MCF 10A (cell line): ENCODE data around the gene BAZ2B. TPM values are rescaled to one million over a fixed set of nuclear protein-coding genes. Genes with fewer than 3 reads are reported as not detected.

Experiments
- BruUV-seq: library from RNA; stranded (reverse); fragments of 400-500 nt; replicated peaks from 2 replicates; lab custom pipeline; 2021; lab: Mats Ljungman, UMichigan
- CTCF ChIA-PET: fragments of 300-600 bp; sonication (Branson Sonifier 250); formaldehyde crosslinking; extraction: SDS; loops from one replicate; lab custom pipeline; 2021; ENCODE audit warnings: antibody characterized with exemption, inconsistent platforms; lab: Yijun Ruan, JAX
- POLR2A ChIA-PET: fragments of 300-600, 350-650 bp; sonication (Branson Sonifier 250); formaldehyde crosslinking; extraction: SDS; loops from one replicate; lab custom pipeline; 2020; ENCODE audit warnings: antibody characterized with exemption, inconsistent platforms; lab: Yijun Ruan, JAX
- DNase-seq: peaks from one replicate; pipeline ENCODE4 v3.0.0-alpha.2; 2018; ENCODE audit not compliant: unreplicated experiment
- H3K27ac Mint-ChIP-seq: one replicate; pipeline ENCODE4 v1.8.0; 2022; ENCODE audit warnings: mild to moderate bottlenecking, low read depth, mixed read lengths; ENCODE audit not compliant: unreplicated experiment
- H3K27me3 Mint-ChIP-seq: one replicate; pipeline ENCODE4 v1.8.0; 2022; ENCODE audit warnings: mixed read lengths; ENCODE audit not compliant: insufficient read depth, unreplicated experiment
- H3K36me3 Mint-ChIP-seq: one replicate; pipeline ENCODE4 v1.8.0; 2022; ENCODE audit warnings: mild to moderate bottlenecking, moderate library complexity, mixed read lengths; ENCODE audit not compliant: insufficient read depth, unreplicated experiment
- H3K4me1 Mint-ChIP-seq: one replicate; pipeline ENCODE4 v1.8.0; 2022; ENCODE audit warnings: mixed read lengths; ENCODE audit not compliant: insufficient read depth, unreplicated experiment
- H3K4me3 Mint-ChIP-seq: one replicate; pipeline ENCODE4 v1.8.0; 2022; ENCODE audit warnings: mild to moderate bottlenecking, moderate library complexity, mixed read lengths; ENCODE audit not compliant: unreplicated experiment
- H3K9me3 Mint-ChIP-seq: one replicate; pipeline ENCODE4 v1.8.0; 2022; ENCODE audit warnings: mixed read lengths; ENCODE audit not compliant: unreplicated experiment
- intact Hi-C: fragments of 100-400 bp; cut with micrococcal nuclease; formaldehyde crosslinking; loops from 2 replicates; pipeline ENCODE4 v1.14.1; 2022
- total RNA-seq: library from RNA; stranded (reverse); gene quantifications from 2 replicates; pipeline ENCODE4 v1.2.3, GENCODE V29; 2022
- TF ChIP-seq, protein P1 (sequence below): fragments of 200-600 bp; IDR thresholded peaks from one replicate; pipeline ENCODE4 v1.8.0; 2022; ENCODE audit warnings: antibody characterized with exemption, mild to moderate bottlenecking; ENCODE audit not compliant: unreplicated experiment

The BAZ2B gene
- total RNA-seq, 1 experiment from 2014 or later = 51.8 TPM

DNA sequence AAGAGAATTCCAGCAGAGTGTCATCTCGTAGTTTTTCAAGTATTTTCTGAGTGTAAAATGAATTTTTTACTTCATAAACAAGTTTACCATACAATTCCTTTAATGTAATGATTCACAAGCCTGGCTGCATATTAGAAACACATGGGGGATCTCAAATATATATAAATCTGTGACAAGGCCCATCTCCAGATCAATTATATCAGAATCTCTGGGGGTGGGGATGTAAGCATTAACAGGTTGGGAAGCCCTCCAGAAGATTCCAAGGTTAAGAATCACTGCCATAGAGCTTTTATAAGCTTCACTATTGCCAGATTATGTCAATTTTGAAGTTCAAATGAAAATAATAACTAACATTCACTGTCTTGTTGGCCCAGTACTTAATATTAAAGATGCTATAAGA lies 111.2 kb downstream of the BAZ2B start:
- Mint-ChIP-seq H3K4me1 (peaks cover 17% of the 10 kb centered on the region), H3K9me3 (no peaks in the 10 kb centered on the region), H3K4me3 (no peak overlapping the region), H3K36me3 (no peaks in the 10 kb centered on the region), H3K27ac (no peak overlapping the region), H3K27me3 (no peaks in the 10 kb centered on the region)
- BruUV-seq = no TSS peak
- intact Hi-C loops = no loop called here
- ChIA-PET CTCF (interaction anchor here (0.5 to 1.1 kb wide), 4 partner anchors 44 to 619 kb away, joined by 3 to 7 read pairs (median 3); no protein-coding TSS in a partner anchor), POLR2A (interaction anchor here (0.6 to 3.8 kb wide), 7 partner anchors 7 to 1994 kb away, joined by 3 to 34 read pairs (median 4); partner anchors contain the start of gene BAZ2B)
- TF ChIP-seq, protein P1, sequence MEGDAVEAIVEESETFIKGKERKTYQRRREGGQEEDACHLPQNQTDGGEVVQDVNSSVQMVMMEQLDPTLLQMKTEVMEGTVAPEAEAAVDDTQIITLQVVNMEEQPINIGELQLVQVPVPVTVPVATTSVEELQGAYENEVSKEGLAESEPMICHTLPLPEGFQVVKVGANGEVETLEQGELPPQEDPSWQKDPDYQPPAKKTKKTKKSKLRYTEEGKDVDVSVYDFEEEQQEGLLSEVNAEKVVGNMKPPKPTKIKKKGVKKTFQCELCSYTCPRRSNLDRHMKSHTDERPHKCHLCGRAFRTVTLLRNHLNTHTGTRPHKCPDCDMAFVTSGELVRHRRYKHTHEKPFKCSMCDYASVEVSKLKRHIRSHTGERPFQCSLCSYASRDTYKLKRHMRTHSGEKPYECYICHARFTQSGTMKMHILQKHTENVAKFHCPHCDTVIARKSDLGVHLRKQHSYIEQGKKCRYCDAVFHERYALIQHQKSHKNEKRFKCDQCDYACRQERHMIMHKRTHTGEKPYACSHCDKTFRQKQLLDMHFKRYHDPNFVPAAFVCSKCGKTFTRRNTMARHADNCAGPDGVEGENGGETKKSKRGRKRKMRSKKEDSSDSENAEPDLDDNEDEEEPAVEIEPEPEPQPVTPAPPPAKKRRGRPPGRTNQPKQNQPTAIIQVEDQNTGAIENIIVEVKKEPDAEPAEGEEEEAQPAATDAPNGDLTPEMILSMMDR = no peak
- DNase-seq = no peak

DNA sequence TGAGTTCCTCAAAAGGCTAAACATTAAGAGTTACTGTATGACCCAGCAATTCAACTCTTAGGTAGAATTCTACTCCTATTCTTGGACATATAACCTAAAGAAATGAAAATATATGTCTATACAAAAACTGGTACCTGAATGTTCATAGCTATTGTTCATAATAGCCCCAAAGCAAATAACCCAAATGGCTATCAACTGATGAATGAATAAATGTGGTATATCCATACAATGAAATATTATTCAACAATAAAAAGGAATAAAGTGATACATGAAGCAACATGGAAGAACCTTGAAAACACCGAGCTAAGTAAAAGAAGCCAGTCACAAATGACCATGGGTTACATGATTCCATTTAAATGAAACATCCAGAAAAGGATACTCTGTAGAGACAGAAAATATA lies 114.6 kb downstream of the BAZ2B start:
- ChIA-PET CTCF (interaction anchor here (0.8 to 0.9 kb wide), 2 partner anchors 9 to 74 kb away, joined by 3 read pairs; no protein-coding TSS in a partner anchor), POLR2A (interaction anchor here (1.4 kb wide), 1 partner anchor 14 kb away, joined by 3 read pairs; no protein-coding TSS in a partner anchor)
- Mint-ChIP-seq H3K27me3 (no peaks in the 10 kb centered on the region), H3K36me3 (no peaks in the 10 kb centered on the region), H3K9me3 (no peaks in the 10 kb centered on the region), H3K27ac (no peak overlapping the region), H3K4me3 (no peak overlapping the region), H3K4me1 (peaks cover 17% of the 10 kb centered on the region)
- no peak for DNase-seq
- intact Hi-C loops = no loop called here
- no TSS peak for BruUV-seq
- TF ChIP-seq, protein P1 = no peak

DNA sequence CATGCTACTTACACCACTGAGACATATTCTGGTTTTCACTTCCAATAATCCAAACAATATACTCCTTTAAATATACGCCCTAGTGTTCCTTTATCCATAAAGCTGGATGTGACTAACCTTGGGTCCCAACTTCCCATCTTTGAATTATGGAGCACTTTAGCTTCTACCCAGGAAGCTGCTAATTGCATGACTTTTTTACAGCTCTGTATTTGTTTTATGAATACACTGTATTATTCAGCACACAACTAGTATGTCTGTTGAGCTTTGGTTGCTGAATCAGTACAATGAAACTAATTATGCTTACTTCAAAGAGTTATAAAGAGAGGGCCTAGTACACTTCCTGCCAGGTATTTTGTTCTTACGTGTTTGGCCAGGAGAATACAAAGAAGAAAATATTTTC lies 118.5 kb downstream of the BAZ2B start:
- peaks cover 5% of the 10 kb centered on the region for H3K36me3 Mint-ChIP-seq
- CTCF ChIA-PET = no interaction called here
- no peak overlapping the region for H3K4me3 Mint-ChIP-seq
- intact Hi-C loops = no loop called here
- DNase-seq = no peak
- H3K9me3 Mint-ChIP-seq = no peaks in the 10 kb centered on the region
- no peaks in the 10 kb centered on the region for H3K27me3 Mint-ChIP-seq
- peaks cover 9% of the 10 kb centered on the region for H3K4me1 Mint-ChIP-seq
- peak overlapping the region; percentile 32 for H3K27ac Mint-ChIP-seq
- no TSS peak for BruUV-seq
- POLR2A ChIA-PET = interaction anchor here (0.6 to 1.6 kb wide), 4 partner anchors 8 to 115 kb away, joined by 3 read pairs; no protein-coding TSS in a partner anchor
- TF ChIP-seq, protein P1 = no peak

DNA sequence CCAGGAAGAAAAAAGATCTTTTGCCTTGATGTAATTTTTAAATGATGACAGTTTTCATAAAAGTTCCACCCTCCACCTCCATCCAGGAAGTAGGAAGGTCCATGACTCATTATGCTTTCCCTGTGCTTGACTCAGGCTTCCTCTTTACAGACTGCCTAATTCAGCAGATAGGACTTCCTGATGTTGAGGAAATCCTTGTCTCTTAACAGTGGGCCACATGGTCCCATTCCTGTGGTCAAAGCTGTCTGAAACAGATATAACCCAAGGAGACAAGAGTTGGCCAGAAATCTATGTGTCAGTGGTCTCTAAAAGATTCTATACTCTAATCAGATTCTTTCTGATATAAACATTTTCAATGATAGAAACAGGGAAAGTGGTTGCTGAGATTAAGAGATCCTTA lies 119.1 kb downstream of the BAZ2B start:
- BruUV-seq = no TSS peak
- ChIA-PET CTCF (no interaction called here), POLR2A (interaction anchor here (0.9 kb wide), 1 partner anchor 97 kb away, joined by 3 read pairs; no protein-coding TSS in a partner anchor)
- peaks cover 5% of the 10 kb centered on the region for H3K36me3 Mint-ChIP-seq
- peaks cover 9% of the 10 kb centered on the region for H3K4me1 Mint-ChIP-seq
- H3K4me3 Mint-ChIP-seq = no peak overlapping the region
- intact Hi-C loops = no loop called here
- TF ChIP-seq, protein P1 = no peak
- H3K9me3 Mint-ChIP-seq = no peaks in the 10 kb centered on the region
- H3K27ac Mint-ChIP-seq = peak overlapping the region; percentile 32
- no peaks in the 10 kb centered on the region for H3K27me3 Mint-ChIP-seq
- DNase-seq = peak; percentile 83
